HepG2 (cell line): ENCODE results near the gene PRKG1. TPM values are rescaled to one million over a fixed set of nuclear protein-coding genes. Genes with fewer than 3 reads are reported as not detected.

Experiments
- HNRNPH1 ChIP-seq: fragments of 200-400 bp; formaldehyde crosslinking; optimal IDR thresholded peaks from 2 replicates; pipeline ENCODE3; 2017; ENCODE audit warnings: mild to moderate bottlenecking, low read depth, low read length
- NFKBIZ ChIP-seq: IDR thresholded peaks from 2 replicates; pipeline ENCODE4 v1.6.1; 2018; ENCODE audit warnings: missing genetic modification reagents, missing compliant biosample characterization
- polyA plus RNA-seq, 8 experiments: library from polyadenylated mRNA; depleted of rRNA in 3 of 8; stranded (reverse) in 7 of 8; unstranded in 1 of 8; fragments of >200 nt; fragmentation: Illumina TruSeq in 4 of 8; extraction: Trizol in 4 of 8; gene quantifications; 2 replicates each; pipeline versions ENCODE4 v1.2.1 to v1.2.3, GENCODE V29; 2011 to 2016; ENCODE audit warnings: low read depth in 4 of 8, missing spikeins in 1 of 8, mixed read lengths in 1 of 8; ENCODE audit not compliant: insufficient read depth in 1 of 8
- total RNA-seq, 5 experiments: library from RNA; depleted of rRNA; stranded (reverse); fragments of >200 nt; fragmentation: Illumina TruSeq; extraction: Trizol; gene quantifications; 2 replicates each; pipeline ENCODE4 v1.2.3, GENCODE V29; 2016; ENCODE audit warnings: low read depth in 1 of 5
- TF ChIP-seq, protein P1 (sequence below): sonication (generic); formaldehyde crosslinking; IDR thresholded peaks from 2 replicates; pipeline ENCODE4 v1.5.0; 2020; ENCODE audit warnings: mild to moderate bottlenecking, missing genetic modification reagents, borderline replicate concordance
- TF ChIP-seq, protein P2 (sequence below): sonication (generic); formaldehyde crosslinking; IDR thresholded peaks from 2 replicates; pipeline ENCODE4 v1.5.0; 2020; ENCODE audit warnings: mild to moderate bottlenecking, missing genetic modification reagents
- TF ChIP-seq, protein P3 (sequence below): sonication (generic); formaldehyde crosslinking; IDR thresholded peaks from 2 replicates; pipeline ENCODE4 v1.4.0; 2020; ENCODE audit warnings: missing genetic modification reagents

The PRKG1 gene
- total and polyA plus RNA-seq, 2 of the 13 experiments (the other 11 are each of a cell fraction or from before 2014, with no cell fraction given) = 0.01 TPM; not detected in 1

DNA sequence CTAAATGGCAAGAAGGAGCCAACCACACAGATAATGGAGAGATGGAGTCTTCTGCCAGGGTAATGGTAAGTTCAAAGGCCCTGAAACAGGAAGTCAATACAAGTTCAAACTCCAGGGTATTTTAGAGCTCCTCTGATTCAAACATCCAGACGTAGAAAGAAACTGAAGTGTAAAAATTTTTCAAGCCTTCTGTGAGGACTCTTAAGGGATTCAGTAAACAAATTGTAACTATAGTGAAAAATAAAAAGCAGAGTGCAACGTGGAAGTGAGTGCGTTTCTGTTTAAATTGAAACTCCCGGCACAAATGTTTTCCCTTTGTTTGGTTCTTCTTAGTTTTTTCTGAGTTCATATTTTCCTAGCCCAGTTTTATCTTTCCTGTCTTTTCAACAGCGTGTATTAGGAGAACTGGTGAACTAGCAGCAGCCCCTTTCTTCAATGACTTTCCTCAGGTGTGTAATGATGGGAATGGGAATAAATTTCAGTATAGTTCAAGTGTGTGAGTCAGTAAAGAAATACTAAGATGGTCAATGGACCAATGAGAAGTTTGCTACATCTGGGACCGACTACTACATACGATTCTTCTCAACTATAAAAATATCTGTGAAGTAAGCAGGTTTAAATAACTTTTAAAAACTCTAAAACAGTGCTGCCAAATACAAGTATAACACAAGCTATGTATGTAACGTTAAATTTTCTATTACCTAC is 326.3 kb downstream of the PRKG1 start (continued):
- TF ChIP-seq, protein P1, sequence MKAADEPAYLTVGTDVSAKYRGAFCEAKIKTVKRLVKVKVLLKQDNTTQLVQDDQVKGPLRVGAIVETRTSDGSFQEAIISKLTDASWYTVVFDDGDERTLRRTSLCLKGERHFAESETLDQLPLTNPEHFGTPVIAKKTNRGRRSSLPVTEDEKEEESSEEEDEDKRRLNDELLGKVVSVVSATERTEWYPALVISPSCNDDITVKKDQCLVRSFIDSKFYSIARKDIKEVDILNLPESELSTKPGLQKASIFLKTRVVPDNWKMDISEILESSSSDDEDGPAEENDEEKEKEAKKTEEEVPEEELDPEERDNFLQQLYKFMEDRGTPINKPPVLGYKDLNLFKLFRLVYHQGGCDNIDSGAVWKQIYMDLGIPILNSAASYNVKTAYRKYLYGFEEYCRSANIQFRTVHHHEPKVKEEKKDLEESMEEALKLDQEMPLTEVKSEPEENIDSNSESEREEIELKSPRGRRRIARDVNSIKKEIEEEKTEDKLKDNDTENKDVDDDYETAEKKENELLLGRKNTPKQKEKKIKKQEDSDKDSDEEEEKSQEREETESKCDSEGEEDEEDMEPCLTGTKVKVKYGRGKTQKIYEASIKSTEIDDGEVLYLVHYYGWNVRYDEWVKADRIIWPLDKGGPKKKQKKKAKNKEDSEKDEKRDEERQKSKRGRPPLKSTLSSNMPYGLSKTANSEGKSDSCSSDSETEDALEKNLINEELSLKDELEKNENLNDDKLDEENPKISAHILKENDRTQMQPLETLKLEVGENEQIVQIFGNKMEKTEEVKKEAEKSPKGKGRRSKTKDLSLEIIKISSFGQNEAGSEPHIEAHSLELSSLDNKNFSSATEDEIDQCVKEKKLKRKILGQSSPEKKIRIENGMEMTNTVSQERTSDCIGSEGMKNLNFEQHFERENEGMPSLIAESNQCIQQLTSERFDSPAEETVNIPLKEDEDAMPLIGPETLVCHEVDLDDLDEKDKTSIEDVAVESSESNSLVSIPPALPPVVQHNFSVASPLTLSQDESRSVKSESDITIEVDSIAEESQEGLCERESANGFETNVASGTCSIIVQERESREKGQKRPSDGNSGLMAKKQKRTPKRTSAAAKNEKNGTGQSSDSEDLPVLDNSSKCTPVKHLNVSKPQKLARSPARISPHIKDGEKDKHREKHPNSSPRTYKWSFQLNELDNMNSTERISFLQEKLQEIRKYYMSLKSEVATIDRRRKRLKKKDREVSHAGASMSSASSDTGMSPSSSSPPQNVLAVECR (CRISPR knock-in tag) = no peak
- no peak for TF ChIP-seq NFKBIZ (CRISPR knock-in tag)
- TF ChIP-seq, protein P2, sequence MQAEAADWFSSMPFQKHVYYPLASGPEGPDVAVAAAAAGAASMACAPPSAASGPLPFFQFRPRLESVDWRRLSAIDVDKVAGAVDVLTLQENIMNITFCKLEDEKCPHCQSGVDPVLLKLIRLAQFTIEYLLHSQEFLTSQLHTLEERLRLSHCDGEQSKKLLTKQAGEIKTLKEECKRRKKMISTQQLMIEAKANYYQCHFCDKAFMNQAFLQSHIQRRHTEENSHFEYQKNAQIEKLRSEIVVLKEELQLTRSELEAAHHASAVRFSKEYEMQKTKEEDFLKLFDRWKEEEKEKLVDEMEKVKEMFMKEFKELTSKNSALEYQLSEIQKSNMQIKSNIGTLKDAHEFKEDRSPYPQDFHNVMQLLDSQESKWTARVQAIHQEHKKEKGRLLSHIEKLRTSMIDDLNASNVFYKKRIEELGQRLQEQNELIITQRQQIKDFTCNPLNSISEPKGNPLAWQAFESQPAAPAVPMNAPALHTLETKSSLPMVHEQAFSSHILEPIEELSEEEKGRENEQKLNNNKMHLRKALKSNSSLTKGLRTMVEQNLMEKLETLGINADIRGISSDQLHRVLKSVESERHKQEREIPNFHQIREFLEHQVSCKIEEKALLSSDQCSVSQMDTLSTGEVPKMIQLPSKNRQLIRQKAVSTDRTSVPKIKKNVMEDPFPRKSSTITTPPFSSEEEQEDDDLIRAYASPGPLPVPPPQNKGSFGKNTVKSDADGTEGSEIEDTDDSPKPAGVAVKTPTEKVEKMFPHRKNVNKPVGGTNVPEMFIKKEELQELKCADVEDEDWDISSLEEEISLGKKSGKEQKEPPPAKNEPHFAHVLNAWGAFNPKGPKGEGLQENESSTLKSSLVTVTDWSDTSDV (CRISPR knock-in tag) = no peak
- TF ChIP-seq HNRNPH1 = no peak
- TF ChIP-seq, protein P3, sequence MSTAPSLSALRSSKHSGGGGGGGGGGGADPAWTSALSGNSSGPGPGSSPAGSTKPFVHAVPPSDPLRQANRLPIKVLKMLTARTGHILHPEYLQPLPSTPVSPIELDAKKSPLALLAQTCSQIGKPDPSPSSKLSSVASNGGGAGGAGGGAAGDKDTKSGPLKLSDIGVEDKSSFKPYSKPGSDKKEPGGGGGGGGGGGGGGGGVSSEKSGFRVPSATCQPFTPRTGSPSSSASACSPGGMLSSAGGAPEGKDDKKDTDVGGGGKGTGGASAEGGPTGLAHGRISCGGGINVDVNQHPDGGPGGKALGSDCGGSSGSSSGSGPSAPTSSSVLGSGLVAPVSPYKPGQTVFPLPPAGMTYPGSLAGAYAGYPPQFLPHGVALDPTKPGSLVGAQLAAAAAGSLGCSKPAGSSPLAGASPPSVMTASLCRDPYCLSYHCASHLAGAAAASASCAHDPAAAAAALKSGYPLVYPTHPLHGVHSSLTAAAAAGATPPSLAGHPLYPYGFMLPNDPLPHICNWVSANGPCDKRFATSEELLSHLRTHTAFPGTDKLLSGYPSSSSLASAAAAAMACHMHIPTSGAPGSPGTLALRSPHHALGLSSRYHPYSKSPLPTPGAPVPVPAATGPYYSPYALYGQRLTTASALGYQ (CRISPR knock-in tag) = no peak
